Sciatic nerve (tissue), 2 donors: ENCODE results near the gene RPL13. TPM values are rescaled to one million over a fixed set of nuclear protein-coding genes. Genes with fewer than 3 reads are reported as not detected.

ENCODE experiments used
- ATAC-seq: fragments of 200-7000 bp; cut with Tn5 transposase; one replicate; pipeline ENCODE4 v1.9.1; 2020; ENCODE audit warnings: mild to moderate bottlenecking, moderate library complexity
- DNase-seq: peaks from one replicate; pipeline ENCODE4 v3.0.0-alpha.2; 2020; ENCODE audit warnings: low spot score
- intact Hi-C: fragments of 100-400 bp; cut with DNase I; formaldehyde crosslinking; loops from one replicate; pipeline ENCODE4 v1.14.2; 2022
- total RNA-seq: library from RNA; stranded (reverse); fragmentation: NEBNext Ultra II Directional; extraction: Animal tissue kit (Norgen Biotek cat#: 25700); gene quantifications from one replicate; pipeline ENCODE4 v1.2.1, GENCODE V29; 2021
- donor health status: DM: no; HTN: no; CAD: no.
- donor health status: DM: no; HTN: no; CAD: no.

Gene RPL13
- total RNA-seq, 1 donor from 2014 or later, result 1,500 TPM

DNA sequence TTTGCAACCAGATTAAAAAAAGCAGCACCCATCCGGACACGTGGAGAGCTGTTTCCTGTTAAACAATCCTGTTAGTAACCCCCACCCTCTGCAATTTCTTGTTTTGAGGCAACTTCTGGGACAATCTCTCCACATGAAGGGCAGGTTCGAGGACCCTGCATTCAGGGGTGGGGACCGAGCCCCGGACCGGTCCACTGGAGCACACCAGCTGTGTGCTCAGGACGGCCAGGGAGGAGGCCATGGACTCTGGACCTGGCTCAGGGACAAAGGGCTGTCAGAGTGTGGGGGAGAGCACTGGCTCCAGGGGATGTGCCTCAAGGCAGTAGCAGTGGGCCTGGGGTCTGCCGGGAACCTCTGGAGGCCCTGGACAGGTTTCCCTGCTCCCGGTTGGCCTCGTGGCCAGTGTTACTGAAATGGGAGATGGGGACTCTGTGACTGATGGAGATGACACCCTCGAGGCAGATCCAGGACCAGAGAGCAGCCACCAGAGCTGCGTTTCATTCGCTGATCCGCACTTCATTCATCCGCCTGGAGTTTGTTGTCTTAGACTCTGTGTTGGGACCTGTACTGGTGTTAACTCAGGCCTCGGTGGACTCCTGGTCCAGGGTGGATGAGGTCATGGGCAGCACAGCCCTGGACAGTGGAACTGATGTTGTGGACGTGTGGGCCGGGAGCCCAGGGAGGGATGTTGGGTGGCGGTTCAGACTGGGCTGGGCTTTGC lies 12.2 kb downstream of the RPL13 start:
- intact Hi-C loops, result no loop called here
- DNase-seq (no peak), ATAC-seq (no peak)

GRCh38 chr16:89573826-89574680 lies 13.6 kb downstream of the RPL13 start:
- DNase-seq (no peak), ATAC-seq (no peak)
- intact Hi-C loops, result no loop called here

GRCh38 chr16:89574681-89575246 lies 14.3 kb downstream of the RPL13 start:
- ATAC-seq (no peak), DNase-seq (no peak)
- intact Hi-C loops, result no loop called here

- no peak for DNase-seq
- intact Hi-C loops, result no loop called here
- peak; percentile 25 for ATAC-seq
These were observed 15.0 kb downstream of the RPL13 start, which contains the start of gene CPNE7 for GRCh38 chr16:89575247-89576152. CPNE7 (plus strand) TSS chr16:89575758; CDS start chr16:89575898, 140 bp downstream.

- DNase-seq, result no peak
- intact Hi-C loops, result no loop called here
- ATAC-seq, result no peak
These were observed 15.9 kb downstream of the RPL13 start for GRCh38 chr16:89576153-89577054.

DNA sequence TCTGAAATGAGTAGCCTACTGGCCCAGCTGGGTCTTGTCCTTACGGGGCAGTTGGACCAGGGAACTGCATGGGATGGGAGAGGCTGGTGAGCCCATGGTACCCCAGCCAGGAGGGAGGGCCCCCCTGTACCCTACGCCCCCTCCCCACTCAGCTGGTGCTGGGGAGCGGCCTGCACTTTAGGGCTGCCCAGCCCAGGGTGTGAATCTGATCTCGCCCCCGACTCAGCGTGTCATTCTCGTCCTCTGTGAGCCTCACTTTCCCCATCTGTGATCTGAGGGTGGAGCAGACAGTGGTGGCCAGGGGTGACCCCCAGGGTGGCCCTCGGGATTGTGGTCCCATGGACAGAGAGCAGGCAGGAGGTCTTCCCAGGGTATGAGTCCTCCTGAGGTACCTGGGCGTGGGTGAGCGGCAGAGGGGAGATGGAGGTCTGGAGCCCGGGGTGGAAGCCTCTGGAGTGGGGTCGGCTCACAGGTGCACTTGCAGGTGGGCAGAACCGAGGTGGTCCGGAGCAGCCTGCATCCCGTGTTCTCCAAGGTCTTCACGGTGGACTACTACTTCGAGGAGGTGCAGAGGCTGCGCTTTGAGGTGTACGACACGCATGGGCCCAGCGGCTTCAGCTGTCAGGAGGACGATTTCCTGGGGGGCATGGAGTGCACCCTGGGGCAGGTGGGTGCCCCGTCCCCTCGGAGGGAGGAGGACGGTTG lies 16.7 kb downstream of the RPL13 start:
- intact Hi-C loops, result no loop called here
- ATAC-seq (peak; percentile 13), DNase-seq (no peak)

DNA sequence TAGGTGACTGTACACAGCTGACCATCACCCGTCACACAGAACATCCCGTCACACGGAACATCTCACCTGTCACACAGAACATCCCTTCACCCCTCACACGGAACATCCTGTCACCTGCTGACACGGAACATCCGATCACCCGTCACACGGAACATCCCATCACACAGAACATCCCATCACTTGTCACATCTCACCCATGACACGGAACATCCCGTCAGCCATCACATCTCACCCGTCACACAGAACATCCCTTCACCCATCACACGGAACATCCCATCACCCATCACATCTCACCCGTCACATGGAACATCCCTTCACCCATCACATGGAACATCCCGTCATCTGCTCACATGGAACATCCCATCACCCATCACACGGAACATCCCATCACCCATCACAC lies 18.9 kb downstream of the RPL13 start:
- DNase-seq, result no peak
- no peak for ATAC-seq
- intact Hi-C loops, result no loop called here

GRCh38 chr16:89581045-89581695 lies 20.7 kb downstream of the RPL13 start:
- intact Hi-C loops, result no loop called here
- DNase-seq, result no peak
- no peak for ATAC-seq

- DNase-seq (no peak), ATAC-seq (peak; percentile 25)
- intact Hi-C loops, result no loop called here
These were observed 21.5 kb downstream of the RPL13 start for GRCh38 chr16:89581861-89582563.

DNA sequence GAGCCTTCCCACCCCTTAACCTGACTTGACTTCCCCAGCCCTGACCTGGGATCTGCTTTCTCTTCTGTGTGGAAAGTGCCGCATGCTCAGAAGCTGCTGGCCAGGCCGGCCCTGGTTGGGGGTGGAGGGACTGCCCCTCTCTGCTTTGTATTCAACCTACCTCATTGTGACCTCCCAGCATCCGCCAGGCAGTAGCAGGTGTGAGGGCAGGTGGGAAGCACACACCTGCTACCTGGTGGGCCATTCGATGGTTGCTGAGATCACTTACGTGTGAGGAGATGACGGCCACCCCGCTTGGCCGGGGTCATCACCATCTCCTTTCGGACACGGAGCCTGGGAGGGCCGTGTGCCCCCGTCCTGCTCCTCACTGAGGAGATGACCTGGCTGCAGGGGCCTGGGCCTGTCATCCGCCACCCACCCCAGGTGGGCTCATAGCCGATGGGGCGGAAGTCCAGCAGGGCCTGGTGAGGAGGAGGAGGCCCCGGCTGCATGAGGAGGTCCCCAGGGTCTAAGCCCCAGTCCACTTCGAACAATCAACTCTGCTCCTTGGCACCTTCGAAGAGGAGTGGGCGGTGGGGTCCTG lies 22.2 kb downstream of the RPL13 start:
- intact Hi-C loops, result no loop called here
- DNase-seq (no peak), ATAC-seq (no peak)

GRCh38 chr16:89583197-89583894 lies 22.9 kb downstream of the RPL13 start:
- ATAC-seq, result no peak

DNA sequence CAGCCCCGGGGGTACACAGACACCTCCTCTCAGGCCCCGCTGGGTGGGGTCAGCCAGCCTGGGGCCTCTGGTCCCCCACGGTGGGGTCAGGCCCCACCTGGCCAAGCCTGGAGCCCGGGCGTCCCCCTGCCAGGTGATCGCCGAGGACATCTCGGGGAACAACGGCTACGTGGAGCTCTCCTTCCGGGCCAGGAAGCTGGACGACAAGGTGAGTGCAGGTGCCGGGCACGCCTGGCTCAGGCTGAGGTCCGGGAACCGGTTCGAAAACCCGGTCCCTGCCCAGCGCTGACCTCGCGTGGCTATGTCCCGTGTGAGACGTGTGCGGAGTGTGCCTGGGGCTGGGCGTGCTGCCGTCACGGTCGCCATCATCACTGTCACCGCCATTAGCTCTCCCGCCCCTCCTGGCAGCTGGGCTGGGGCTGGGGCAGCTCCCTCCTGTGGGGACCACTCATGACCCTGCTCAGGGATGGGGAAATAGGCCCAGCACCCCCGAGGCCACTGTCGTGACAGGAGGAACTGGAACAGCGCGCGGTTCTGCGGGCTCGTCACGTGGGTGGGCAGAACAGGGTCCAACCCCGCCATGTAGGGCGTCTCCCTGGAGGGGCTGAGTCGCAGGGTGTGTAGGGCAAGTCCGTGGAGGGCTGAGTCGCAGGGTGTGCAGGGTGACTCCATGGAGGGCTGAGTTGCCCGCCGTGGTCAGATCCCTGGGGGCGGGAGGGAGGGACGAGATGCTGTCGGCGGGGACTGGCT lies 23.6 kb downstream of the RPL13 start:
- intact Hi-C loops, result no loop called here
- DNase-seq, result no peak
- ATAC-seq, result peak; percentile 21

More at GRCh38 chr16:89583197-89583894, 22.9 kb downstream of the RPL13 start:
- no peak for DNase-seq
- intact Hi-C loops, result no loop called here

DNA sequence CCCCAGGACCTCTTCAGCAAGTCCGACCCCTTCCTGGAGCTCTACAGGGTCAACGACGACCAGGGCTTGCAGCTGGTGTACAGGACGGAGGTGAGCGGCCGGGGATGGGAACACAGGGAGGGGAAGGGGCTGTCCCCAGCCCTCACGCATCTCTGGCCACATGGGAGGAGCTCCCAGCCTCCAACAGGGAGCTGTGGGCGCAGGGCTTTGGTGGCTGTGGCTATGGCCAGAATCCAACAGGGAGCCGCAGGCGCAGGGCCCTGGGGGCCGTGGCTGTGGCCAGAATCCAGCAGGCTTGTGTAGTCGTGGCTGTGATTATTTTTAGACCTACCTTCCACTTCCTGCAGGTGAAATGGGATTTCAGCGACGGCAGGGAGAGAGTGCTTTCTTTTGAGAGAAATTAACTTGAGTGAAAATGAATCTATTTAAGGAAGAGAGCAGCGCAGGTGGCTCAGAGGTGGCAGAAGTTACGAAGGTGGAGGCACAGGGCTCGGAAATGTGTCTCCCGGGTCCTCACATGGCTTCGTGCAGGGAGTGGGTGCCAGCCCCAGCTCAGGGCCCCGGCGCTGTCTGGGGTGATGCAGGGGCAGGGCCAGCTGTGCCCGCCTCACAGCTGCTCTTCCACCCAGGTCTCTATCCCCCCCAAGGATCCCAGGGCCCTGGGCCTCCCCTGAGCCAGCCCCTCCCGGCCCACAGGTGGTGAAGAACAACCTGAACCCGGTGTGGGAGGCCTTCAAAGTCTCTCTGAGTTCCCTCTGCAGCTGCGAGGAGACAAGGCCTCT lies 24.5 kb downstream of the RPL13 start:
- no peak for DNase-seq
- intact Hi-C loops, result no loop called here
- ATAC-seq, result no peak

DNA sequence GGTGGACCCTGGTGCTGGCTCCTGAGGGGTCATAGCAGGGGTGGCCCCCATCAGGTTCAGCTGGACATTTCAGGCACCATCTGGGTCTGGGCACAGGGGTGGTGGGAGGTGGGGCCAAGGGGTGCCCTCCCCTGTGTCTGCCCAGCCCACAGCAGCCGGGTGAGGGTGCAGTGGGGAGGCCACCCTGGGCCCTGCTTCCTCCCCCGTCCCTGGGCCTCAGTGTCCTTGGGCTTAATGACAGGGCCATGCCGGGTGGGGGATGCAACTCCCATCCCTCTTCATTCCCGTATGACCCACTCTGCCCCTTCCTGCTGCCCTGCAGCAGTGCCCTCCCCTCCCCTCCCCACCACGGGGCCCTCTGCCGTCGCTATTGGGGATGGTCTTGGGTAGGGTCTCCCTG lies 25.7 kb downstream of the RPL13 start:
- DNase-seq (no peak), ATAC-seq (no peak)
- intact Hi-C loops, result no loop called here
